ENCODE measurements around the gene RPL12. TPM values are rescaled to one million over a fixed set of nuclear protein-coding genes. Genes with fewer than 3 reads are reported as not detected.
"Not testable (repeated sequence)": the region's sequence is repeated elsewhere in the genome, so short reads cannot be mapped to it uniquely, and the experiment has no call there.

RPL12 gene
- total RNA-seq, 1 donor from 2014 or later: 1,060 TPM

GRCh38 chr9:127470662-127471061, 19.5 kb upstream of the RPL12 start:
- no peak for DNase-seq (ENCODE audit: low spot score)

- no peak for DNase-seq (ENCODE audit: low spot score)
Measured at GRCh38 chr9:127467621-127468020, 16.4 kb upstream of the RPL12 start.

DNA sequence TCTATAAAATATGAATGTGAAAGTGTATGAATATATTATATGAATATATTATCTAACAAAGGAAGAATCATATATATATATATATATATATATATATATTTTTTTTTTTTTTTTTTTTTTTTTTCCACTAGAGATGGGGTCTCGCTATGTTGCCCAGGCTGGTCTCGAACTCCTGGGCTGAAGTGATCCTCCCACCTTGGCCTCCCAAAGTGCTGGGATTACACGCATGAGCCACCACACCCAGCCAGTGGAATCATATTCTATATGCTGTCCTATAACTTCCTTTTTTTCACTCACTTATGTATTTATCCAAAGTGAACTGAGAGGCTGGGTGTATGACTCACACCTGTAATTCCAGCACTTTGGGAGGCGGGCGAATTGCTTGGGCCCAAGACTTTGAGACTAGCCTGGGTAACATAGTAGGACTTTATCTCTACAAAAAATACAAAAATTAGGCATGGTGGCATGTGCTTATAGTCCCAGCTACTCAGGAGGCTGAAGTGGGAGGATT, 15.3 kb upstream of the RPL12 start:
- not testable (repeated sequence) for DNase-seq (ENCODE audit: low spot score)

- no peak for DNase-seq (ENCODE audit: low spot score)
Measured at GRCh38 chr9:127463911-127464310, 12.7 kb upstream of the RPL12 start.

- no peak for DNase-seq (ENCODE audit: low spot score)
Measured at GRCh38 chr9:127463382-127463781, 12.2 kb upstream of the RPL12 start.

DNA sequence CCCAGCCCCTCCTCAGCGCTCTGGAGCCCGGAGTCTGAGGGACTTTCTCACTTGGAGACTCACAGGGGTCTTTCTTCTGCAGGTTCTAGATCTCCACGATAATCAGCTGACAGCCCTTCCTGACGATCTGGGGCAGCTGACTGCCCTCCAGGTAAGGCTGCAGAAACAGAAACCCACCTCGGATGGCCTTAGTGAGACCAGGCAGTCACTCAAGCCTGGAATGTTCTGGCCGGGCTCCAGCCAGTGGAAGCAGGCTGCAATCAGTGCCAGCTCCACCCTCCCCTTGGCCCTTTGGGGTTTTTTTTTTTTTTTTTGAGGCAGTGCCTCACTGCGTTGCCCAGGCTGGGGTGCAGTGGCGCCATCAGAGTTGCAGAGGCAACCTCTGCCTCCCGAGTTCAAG, 7.7 kb upstream of the RPL12 start:
- DNase-seq (ENCODE audit: low spot score): no peak

DNA sequence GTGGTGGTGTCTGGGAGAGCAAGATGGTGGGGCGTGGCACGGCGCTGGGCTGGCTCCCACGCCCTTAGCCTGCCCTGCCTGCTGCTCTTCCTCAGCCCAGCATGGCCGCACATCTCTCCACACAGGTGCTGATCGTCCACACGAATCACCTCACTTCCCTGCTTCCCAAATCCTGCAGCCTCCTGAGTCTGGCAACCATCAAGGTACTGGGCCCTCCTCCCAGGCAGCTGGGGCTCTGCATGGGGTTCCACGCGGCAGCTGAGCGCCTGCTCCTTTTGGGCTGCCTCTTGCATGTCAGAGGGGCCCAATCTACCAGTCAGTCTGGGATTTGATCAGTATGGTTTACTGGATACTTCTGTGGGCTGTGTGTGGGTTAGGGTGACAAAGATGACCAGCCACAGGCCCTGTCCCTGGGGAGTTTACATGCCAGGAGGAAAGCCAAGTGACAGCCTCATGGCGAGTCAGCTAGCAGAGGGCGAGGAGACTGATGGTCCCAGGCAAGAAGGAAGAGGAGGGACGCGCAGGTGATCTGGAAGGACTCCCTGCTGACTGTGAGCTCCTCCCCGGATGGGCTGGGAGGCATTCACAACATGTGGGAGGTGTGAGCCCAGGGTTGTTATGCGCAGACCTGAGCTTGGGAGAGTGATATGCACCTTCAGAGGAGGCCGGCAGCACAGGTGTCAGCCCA, 6.1 kb upstream of the RPL12 start:
- no peak for DNase-seq (ENCODE audit: low spot score)

- no peak for DNase-seq (ENCODE audit: low spot score)
Measured at GRCh38 chr9:127455324-127455992, 4.3 kb upstream of the RPL12 start.

DNA sequence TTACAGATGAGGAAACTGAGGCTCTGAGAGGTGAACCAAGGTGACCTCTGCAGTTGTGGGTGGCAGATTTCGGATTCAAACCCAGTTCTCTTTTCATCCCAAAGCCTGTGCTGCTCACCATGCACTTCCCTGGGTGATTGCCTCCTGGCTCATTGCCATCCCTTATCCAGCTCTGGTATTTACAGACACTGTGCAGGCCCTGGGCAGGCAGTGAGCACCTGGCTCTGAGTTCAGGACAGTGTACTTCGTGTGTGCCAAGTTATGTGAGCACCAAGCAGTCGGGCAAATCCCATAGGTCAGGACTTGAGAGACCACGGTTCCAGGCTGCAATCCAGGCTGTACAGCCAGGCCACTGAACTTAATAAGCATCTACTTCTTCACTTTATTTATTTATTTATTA, 1.5 kb upstream of the RPL12 start:
- DNase-seq (ENCODE audit: low spot score): no peak

DNA sequence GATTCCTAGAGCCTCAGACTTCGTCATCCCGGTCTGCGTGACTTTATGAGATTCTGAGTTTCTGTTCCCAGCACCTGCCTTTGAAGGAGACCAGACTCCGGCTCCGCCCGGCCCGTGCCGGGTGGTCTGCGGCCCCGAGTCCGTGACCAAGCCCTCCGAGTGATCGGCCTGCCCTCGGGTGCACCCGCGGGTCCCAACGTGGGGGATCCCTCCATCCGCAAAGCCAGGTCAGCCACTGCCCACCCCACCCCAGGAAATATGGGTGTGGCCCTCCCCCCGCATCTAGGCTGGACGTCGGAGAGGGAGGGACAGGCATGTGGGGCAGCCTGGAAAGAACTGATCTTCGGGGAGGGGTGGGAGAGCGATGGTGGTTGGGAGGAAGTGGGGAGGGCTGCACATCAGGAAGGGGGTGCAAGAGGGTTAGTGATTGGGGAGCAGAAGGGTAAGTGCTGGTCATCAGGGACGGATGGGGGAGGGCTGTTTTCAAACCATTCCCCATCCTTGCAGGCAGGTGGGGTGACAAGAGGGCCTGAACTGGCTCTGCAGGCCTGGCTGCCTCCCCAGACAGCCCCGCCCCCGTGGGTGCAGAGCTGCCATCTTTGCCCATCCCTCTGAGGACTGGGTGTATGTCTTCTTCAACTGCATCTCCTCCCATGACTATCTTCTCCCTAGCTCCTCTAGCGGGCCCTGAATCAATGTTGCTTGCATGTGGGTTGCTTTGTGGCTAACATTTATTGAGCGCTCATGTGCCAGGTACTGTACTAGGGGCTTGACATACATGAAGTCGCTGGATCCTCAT, 851 bp upstream of the RPL12 start:
- no peak for DNase-seq (ENCODE audit: low spot score)

- no peak for DNase-seq (ENCODE audit: low spot score)
Measured at GRCh38 chr9:127451608-127451857, 327 bp upstream of the RPL12 start.

GRCh38 chr9:127450243-127450760, 904 bp downstream of the RPL12 start:
- DNase-seq (ENCODE audit: low spot score): no peak

GRCh38 chr9:127449332-127449966, 1.8 kb downstream of the RPL12 start:
- no peak for DNase-seq (ENCODE audit: low spot score)

DNA sequence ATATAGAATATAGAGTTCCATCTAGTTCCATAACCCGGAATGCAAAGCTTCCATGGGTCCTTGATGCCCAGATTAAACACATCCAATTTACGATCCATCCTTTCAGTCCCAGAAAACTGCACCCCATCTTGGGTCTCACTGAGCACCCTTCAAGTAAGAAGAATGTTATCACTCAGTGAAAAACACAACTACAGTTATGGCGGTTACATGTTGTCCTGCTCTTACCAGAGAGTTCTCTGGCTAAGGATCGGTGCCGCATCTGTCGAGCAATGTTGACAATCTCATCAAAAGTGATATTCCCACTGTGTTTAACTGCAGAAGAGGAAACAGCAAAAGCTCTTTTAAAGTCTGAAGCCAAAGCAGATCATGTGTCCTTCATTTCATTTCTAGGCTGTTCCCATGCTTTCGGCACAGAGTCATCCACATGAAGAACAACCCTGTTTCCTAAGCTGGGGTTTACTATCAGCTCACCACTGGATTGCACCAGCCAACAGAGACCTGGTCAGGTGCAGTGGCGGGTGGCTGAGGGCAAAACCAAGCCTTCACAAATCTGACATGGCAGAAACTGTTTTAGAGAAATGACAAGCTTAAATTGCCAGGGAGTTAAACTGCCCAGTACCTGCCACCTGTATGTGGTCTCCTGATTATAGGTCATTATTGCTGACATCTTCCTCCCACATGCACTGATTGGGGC, 2.9 kb downstream of the RPL12 start:
- DNase-seq (ENCODE audit: low spot score): no peak

- DNase-seq (ENCODE audit: low spot score): no peak
Measured at GRCh38 chr9:127447416-127448111, 3.6 kb downstream of the RPL12 start.

DNA sequence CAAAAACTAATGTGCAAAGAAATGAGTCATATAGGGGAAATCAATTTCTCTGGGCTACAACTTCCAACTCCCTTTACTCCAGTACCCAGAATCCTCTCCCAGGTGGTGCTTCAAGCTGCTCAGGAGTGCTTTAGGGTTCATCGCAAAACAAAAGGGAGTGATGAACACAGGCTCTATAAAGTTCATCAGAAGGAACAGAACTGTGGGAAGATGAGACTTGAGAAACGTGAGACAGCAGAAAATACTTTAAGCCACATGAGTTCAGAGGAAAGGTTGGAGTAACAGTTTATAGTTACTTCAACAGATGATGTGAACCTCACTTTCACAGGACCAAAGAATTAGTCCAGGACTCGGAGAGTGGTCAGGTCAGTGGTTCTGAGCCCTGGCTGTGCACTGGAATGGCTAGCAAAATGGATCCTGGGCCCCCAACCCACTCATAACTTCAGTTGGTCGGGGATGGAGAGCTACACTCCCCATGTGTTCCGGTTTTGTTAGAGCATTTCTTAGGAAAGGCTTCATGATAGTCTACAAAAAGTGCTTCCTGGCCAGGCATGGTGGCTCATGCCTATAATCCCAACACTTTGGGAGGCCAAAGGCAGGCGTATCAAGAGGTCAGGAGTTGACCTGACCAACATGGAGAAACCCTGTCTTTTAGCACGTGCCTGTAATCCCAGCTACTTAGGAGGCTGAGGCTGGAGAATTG, 4.3 kb downstream of the RPL12 start:
- DNase-seq (ENCODE audit: low spot score): no peak

DNA sequence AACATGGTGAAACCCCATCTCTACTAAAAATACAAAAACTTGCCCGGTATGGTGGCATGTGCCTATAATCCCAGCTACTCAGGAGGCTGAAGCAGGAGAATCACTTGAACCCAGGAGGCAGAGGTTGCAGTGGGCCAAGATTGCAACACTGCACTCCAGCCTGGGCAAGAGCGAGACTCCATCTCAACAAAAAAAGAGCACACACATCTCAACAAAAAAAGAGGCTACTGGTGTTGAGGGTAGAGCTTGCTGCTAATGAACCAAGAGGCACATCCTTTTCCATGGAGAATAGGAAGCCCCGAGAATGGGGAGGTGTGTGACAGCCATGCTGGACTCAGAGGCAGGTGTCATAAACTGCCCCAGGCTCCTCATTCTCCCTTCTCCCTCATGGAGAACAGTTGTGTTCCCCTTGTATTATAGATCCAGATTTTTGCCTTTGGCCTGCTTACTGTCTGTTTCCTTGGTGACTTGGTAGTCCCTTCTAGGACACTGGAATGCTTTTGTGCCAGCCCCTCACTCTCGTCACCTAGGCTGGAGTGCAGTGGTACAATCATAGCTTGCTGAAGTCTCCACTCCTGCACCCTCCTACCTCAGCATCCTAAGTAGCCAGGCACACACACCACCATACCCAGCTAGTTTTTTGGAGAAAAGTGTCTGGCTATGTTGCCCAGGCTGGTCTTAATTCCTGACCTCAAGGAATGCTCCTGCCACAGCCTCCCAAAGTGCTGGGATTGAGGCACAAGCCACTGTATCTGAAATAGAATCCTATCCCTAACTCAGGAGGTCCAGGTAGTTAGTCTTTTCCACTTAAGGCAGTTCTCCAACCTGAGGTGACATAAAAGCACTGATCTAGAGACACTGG, 5.1 kb downstream of the RPL12 start:
- no peak for DNase-seq (ENCODE audit: low spot score)

- no peak for DNase-seq (ENCODE audit: low spot score)
Measured at GRCh38 chr9:127444921-127445850, 6.0 kb downstream of the RPL12 start.
